NT2/D1 (cell line): ENCODE data around the gene UGT1A4.

Source experiments
- SUZ12 ChIP-seq: IDR thresholded peaks from 2 replicates; pipeline ENCODE4 v1.6.1; 2011; ENCODE audit not compliant: insufficient read length, insufficient read depth; ENCODE audit errors: extremely low read depth
- YY1 ChIP-seq: IDR thresholded peaks from 2 replicates; pipeline ENCODE4 v1.6.1; 2011; ENCODE audit not compliant: insufficient read length, insufficient read depth
- ZNF274 ChIP-seq: IDR thresholded peaks from 2 replicates; pipeline ENCODE4 v1.6.1; 2011; ENCODE audit warnings: mild to moderate bottlenecking, low read depth, low read length

DNA sequence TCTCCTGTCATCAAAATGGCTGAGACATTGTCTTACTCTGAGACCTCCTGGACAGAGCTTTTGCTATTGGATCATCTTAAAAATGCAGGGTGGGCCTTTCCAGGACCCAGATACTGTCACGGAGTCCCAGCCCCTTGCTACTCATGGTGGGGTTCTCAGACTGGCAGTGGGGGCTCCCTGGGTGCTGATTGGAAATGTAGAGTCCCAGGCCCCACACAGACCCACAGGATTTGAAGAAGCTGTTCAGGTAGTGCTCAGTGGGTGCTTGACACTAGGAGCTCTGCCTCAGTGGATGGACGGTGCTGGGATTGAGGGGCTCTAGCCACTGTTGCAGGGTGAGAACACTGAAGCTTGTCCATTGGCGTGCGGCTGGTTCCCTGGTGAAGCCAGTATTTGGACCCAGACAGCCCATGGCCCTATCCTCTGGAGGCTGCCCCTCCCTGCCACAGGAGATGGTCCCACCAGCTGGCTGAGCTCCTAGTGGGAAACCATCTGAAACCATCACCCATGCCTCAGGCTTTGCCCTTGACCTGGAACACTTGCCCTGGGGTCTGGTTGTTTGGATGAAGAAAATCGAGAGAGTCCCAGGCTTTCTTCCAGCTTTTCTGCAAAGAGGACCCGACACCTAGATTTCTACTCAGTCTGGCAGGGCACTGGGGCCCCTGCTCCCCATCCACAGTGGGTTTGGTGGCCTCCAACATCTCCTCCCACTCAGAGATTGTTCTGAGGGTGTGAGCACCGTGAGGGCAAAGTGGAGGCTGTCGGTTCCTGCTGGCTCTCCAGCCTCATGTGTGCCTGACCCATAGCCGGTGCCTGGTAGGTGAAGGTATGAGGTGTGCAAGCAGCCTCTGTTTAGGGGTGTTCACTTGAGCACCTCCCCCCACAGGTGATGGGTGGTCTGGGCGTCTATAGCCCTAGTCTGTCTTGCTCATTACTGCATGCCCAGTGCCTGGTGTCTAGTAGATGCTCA lies 89.7 kb downstream of the UGT1A4 start:
- TF ChIP-seq ZNF274 (no peak), YY1 (no peak), SUZ12 (no peak)
